HCT116 (cell line): ENCODE measurements around the gene SPTLC3. TPM values are rescaled to one million over a fixed set of nuclear protein-coding genes. Genes with fewer than 3 reads are reported as not detected.

Experiments used
- ATAC-seq: fragments of 200-7000 bp; cut with Tn5 transposase; 2 replicates; pipeline ENCODE4 v1.9.1; 2020; ENCODE audit warnings: mild to moderate bottlenecking, moderate library complexity
- BruUV-seq: library from RNA; stranded (reverse); fragments of 400-500 nt; replicated peaks from 2 replicates; lab custom pipeline; 2021; lab: Mats Ljungman, UMichigan
- CTCF ChIA-PET: fragments of 300-600 bp; sonication (Branson Sonifier 250); formaldehyde crosslinking; loops from one replicate; lab custom pipeline; 2021; ENCODE audit warnings: antibody characterized with exemption; lab: Charles Lee
- POLR2A ChIA-PET: fragments of 300-600, 350-600 bp; sonication (Branson Sonifier 250); formaldehyde crosslinking; loops from one replicate; lab custom pipeline; 2021; ENCODE audit warnings: antibody characterized with exemption; lab: Charles Lee
- RAD21 ChIA-PET, 2 experiments: fragments of 300-600 bp; sonication (Branson Sonifier 250); formaldehyde crosslinking; loops; one replicate each; lab custom pipeline; 2023; ENCODE audit warnings: low total read pairs in 2 of 2; ENCODE audit not compliant: uncharacterized antibody in 2 of 2, unreplicated experiment in 2 of 2, low non-redundant PET in 1 of 2; lab: Charles Lee
- DNase-seq: peaks from one replicate; pipeline ENCODE4 v3.0.0-alpha.2; 2010; ENCODE audit warnings: low read depth, low spot score
- H2AFZ ChIP-seq: fragments of 200-600 bp; shearing (Covaris generic), sonication (generic); 2 replicates; pipeline ENCODE4 v1.6.1; 2017; ENCODE audit warnings: low read depth, mixed run types, mixed read lengths, antibody characterized with exemption, low read length; ENCODE audit not compliant: poor library complexity, severe bottlenecking
- H3K27ac ChIP-seq: 2 replicates; pipeline ENCODE4 v1.5.1; 2012; ENCODE audit warnings: low read depth, low read length
- H3K27me3 ChIP-seq: fragments of 200-600 bp; sonication (generic); 2 replicates; pipeline ENCODE4 v1.6.1; 2016; ENCODE audit warnings: mixed run types, low read length, mixed read lengths; ENCODE audit not compliant: insufficient read depth
- H3K36me3 ChIP-seq, 2 experiments: fragments of 200-500 bp in 1 of 2; fragments of 200-600 bp in 1 of 2; sonication (Bioruptor generic) in 1 of 2; sonication (generic) in 1 of 2; 2 replicates each; pipeline versions ENCODE4 v1.5.1 to v1.6.1; 2014 to 2016; ENCODE audit warnings: low read length in 2 of 2, inconsistent platforms in 1 of 2, mixed read lengths in 1 of 2, mixed run types in 1 of 2; ENCODE audit not compliant: insufficient read depth in 2 of 2, control insufficient read depth in 1 of 2
- H3K4me1 ChIP-seq, 2 experiments: fragments of 200-600 bp in 1 of 2; sonication (generic) in 1 of 2; 2 replicates each; pipeline versions ENCODE4 v1.5.1 to v1.6.1; 2012 to 2017; ENCODE audit warnings: low read length in 2 of 2, inconsistent platforms in 1 of 2, mild to moderate bottlenecking in 1 of 2, mixed read lengths in 1 of 2, mixed run types in 1 of 2, moderate library complexity in 1 of 2; ENCODE audit not compliant: insufficient read depth in 2 of 2, control insufficient read depth in 1 of 2
- H3K4me2 ChIP-seq: fragments of 200-600 bp; sonication (generic); 2 replicates; pipeline ENCODE4 v1.6.1; 2017; ENCODE audit warnings: mixed run types, low read length, mixed read lengths
- H3K4me3 ChIP-seq, 2 experiments: fragments of 200-600 bp in 1 of 2; sonication (generic) in 1 of 2; replicated peaks in 1 of 2; 2 replicates each; pipeline ENCODE4 v1.5.1; 2011 to 2016; ENCODE audit warnings: low read length in 2 of 2, control low read depth in 1 of 2, low read depth in 1 of 2, mild to moderate bottlenecking in 1 of 2, mixed read lengths in 1 of 2, mixed run types in 1 of 2
- H3K79me2 ChIP-seq: fragments of 200-600 bp; sonication (generic); 2 replicates; pipeline ENCODE4 v1.6.1; 2017; ENCODE audit warnings: mild to moderate bottlenecking, mixed run types, low read length, moderate library complexity, mixed read lengths; ENCODE audit not compliant: insufficient read depth
- H3K9ac ChIP-seq: fragments of 200-600 bp; sonication (generic); 2 replicates; pipeline ENCODE4 v1.6.1; 2016; ENCODE audit warnings: low read length, mixed read lengths
- H3K9me2 ChIP-seq: fragments of 200-600 bp; sonication (generic), shearing (Covaris generic); 2 replicates; pipeline ENCODE4 v1.6.1; 2017; ENCODE audit warnings: mixed run types, mild to moderate bottlenecking, moderate library complexity; ENCODE audit not compliant: insufficient read depth
- H3K9me3 ChIP-seq, 2 experiments: fragments of 200-500 bp in 1 of 2; fragments of 200-600 bp in 1 of 2; sonication (Bioruptor generic) in 1 of 2; sonication (generic) in 1 of 2; 2 replicates each; pipeline ENCODE4 v1.6.1; 2014 to 2017; ENCODE audit warnings: low read length in 2 of 2, mixed read lengths in 2 of 2, inconsistent platforms in 1 of 2, low read depth in 1 of 2, mild to moderate bottlenecking in 1 of 2, mixed run types in 1 of 2, moderate library complexity in 1 of 2; ENCODE audit not compliant: control insufficient read depth in 1 of 2, insufficient read depth in 1 of 2
- H4K20me1 ChIP-seq: fragments of 200-600 bp; sonication (generic), shearing (Covaris generic); 2 replicates; pipeline ENCODE4 v1.6.1; 2017; ENCODE audit warnings: mixed run types, mild to moderate bottlenecking, moderate library complexity; ENCODE audit not compliant: insufficient read depth
- CEBPB ChIP-seq: IDR thresholded peaks from 2 replicates; pipeline ENCODE4 v1.6.1; 2012; ENCODE audit warnings: low read depth
- EGR1 ChIP-seq: IDR thresholded peaks from 2 replicates; pipeline ENCODE4 v1.6.1; 2012; ENCODE audit warnings: low read depth
- ELF1 ChIP-seq: IDR thresholded peaks from 2 replicates; pipeline ENCODE4 v1.6.1; 2012; ENCODE audit warnings: low read depth, borderline replicate concordance
- EZH2 ChIP-seq: fragments of 200-600 bp; sonication (generic); IDR thresholded peaks from 2 replicates; pipeline ENCODE4 v1.6.1; 2017; ENCODE audit warnings: antibody characterized with exemption, mixed run types
- EZH2phosphoT487 ChIP-seq: fragments of 200-600 bp; IDR thresholded peaks from 2 replicates; pipeline ENCODE4 v1.6.1; 2018; ENCODE audit warnings: antibody characterized with exemption, borderline replicate concordance
- FOSL1 ChIP-seq: IDR thresholded peaks from 2 replicates; pipeline ENCODE4 v1.6.1; 2012; ENCODE audit warnings: low read depth
- JUND ChIP-seq: IDR thresholded peaks from 2 replicates; pipeline ENCODE4 v1.6.1; 2012
- POLR2AphosphoS5 ChIP-seq: IDR thresholded peaks from 2 replicates; pipeline ENCODE4 v1.6.1; 2011; ENCODE audit warnings: mild to moderate bottlenecking, low read depth, low read length, moderate library complexity
- RAD21 ChIP-seq: IDR thresholded peaks from 2 replicates; pipeline ENCODE4 v1.6.1; 2012; ENCODE audit warnings: low read depth, mild to moderate bottlenecking
- ZFX ChIP-seq: fragments of 450-650 bp; IDR thresholded peaks from 2 replicates; pipeline ENCODE4 v1.6.1; 2017
- ZNF274 ChIP-seq: fragments of 200-500 bp; sonication (Bioruptor generic); IDR thresholded peaks from 2 replicates; pipeline ENCODE4 v1.6.1; 2014; ENCODE audit warnings: mild to moderate bottlenecking, low read depth, low read length, inconsistent platforms
- intact Hi-C: fragments of 100-400 bp; cut with micrococcal nuclease; formaldehyde crosslinking; loops from 2 replicates; pipeline ENCODE4 v1.10.0; 2022
- total RNA-seq: library from RNA; stranded (reverse); gene quantifications from one replicate; pipeline ENCODE4 v1.2.1, GENCODE V29; 2021; ENCODE audit not compliant: unreplicated experiment
- TF ChIP-seq, protein P1 (sequence below): IDR thresholded peaks from 2 replicates; pipeline ENCODE4 v1.6.1; 2012
- TF ChIP-seq, protein P2 (sequence below), 3 experiments: fragments of 200-600 bp in 1 of 3; sonication (generic) in 1 of 3; IDR thresholded peaks in 2 of 3; conservative IDR thresholded peaks in 1 of 3; 2 replicates each; pipeline ENCODE4 v1.5.1; 2012 to 2017; ENCODE audit warnings: low read depth in 2 of 3, low read length in 2 of 3, antibody characterized with exemption in 1 of 3, borderline replicate concordance in 1 of 3, control low read depth in 1 of 3, mild to moderate bottlenecking in 1 of 3, mixed read lengths in 1 of 3, mixed run types in 1 of 3, moderate library complexity in 1 of 3; ENCODE audit not compliant: insufficient read depth in 1 of 3
- TF ChIP-seq, protein P3 (sequence below): IDR thresholded peaks from 2 replicates; pipeline ENCODE4 v1.6.1; 2012

SPTLC3 gene
- total RNA-seq, 1 experiment from 2014 or later, result not detected

DNA sequence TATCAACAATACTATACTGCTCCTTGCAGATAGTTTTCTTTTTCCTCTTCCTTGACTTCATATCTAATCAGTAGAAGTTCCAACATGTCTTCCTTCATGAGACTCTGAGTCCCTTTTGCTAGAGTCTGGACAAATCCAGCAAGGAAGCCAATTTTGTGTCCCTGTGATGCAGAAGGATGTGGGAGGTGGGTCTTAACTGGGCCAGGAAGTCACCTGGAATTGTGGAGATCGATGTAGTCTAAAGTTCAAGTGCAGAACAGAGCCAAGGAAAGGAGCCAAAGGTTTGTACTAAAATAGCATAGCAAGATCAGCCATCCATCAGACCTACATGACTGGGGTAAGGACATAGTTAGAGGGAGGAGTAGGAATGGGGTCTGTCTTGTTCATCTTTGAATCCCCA, 37.6 kb downstream of the SPTLC3 start:
- Histone ChIP-seq H3K27ac (no peak overlapping the region), H3K79me2 (no peaks in the 10 kb centered on the region)
- RAD21 ChIA-PET, result no interaction called here
- TF ChIP-seq, protein P1, sequence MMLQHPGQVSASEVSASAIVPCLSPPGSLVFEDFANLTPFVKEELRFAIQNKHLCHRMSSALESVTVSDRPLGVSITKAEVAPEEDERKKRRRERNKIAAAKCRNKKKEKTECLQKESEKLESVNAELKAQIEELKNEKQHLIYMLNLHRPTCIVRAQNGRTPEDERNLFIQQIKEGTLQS, result no peak
- TF ChIP-seq EGR1, result no peak
- TF ChIP-seq CEBPB, result no peak
- no peak for TF ChIP-seq RAD21
- TF ChIP-seq ZFX, result no peak
- TF ChIP-seq, protein P2, sequence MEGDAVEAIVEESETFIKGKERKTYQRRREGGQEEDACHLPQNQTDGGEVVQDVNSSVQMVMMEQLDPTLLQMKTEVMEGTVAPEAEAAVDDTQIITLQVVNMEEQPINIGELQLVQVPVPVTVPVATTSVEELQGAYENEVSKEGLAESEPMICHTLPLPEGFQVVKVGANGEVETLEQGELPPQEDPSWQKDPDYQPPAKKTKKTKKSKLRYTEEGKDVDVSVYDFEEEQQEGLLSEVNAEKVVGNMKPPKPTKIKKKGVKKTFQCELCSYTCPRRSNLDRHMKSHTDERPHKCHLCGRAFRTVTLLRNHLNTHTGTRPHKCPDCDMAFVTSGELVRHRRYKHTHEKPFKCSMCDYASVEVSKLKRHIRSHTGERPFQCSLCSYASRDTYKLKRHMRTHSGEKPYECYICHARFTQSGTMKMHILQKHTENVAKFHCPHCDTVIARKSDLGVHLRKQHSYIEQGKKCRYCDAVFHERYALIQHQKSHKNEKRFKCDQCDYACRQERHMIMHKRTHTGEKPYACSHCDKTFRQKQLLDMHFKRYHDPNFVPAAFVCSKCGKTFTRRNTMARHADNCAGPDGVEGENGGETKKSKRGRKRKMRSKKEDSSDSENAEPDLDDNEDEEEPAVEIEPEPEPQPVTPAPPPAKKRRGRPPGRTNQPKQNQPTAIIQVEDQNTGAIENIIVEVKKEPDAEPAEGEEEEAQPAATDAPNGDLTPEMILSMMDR (IDR thresholded peaks at IDR 0.05 in 2 of 3, conservative IDR thresholded peaks at IDR 0.05 in 1 of 3; ENCODE audit: borderline replicate concordance in 1 of 3, insufficient read depth in 1 of 3, low read depth in 2 of 3, low read length in 2 of 3), result no peak
- TF ChIP-seq FOSL1, result no peak
- no peak for TF ChIP-seq EZH2phosphoT487
- no peak for TF ChIP-seq ZNF274
- TF ChIP-seq, protein P3, sequence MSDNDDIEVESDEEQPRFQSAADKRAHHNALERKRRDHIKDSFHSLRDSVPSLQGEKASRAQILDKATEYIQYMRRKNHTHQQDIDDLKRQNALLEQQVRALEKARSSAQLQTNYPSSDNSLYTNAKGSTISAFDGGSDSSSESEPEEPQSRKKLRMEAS, result no peak
- TF ChIP-seq ELF1, result no peak
- no peak for TF ChIP-seq EZH2
- TF ChIP-seq POLR2AphosphoS5, result no peak
- TF ChIP-seq JUND, result no peak
- TF ChIP-seq, all 23 proteins: peak for 0
- no peak overlapping the region for H3K4me2 ChIP-seq
- H3K9ac ChIP-seq, result no peak overlapping the region
- ChIA-PET POLR2A (no interaction called here), CTCF (no interaction called here)
- H3K36me3 ChIP-seq, result no peaks in the 10 kb centered on the region
- no peak overlapping the region for H2AFZ ChIP-seq
- H3K9me2 ChIP-seq, result no peaks in the 10 kb centered on the region
- H3K4me3 ChIP-seq, result no peak overlapping the region
- no peaks in the 10 kb centered on the region for H3K9me3 ChIP-seq
- no peaks in the 10 kb centered on the region for H4K20me1 ChIP-seq
- intact Hi-C loops, result no loop called here
- ATAC-seq (no peak), DNase-seq (no peak)
- no peaks in the 10 kb centered on the region for H3K27me3 ChIP-seq
- no peaks in the 10 kb centered on the region for H3K4me1 ChIP-seq
- BruUV-seq, result no TSS peak
